ENCODE results near the gene ZNF616.

DNA sequence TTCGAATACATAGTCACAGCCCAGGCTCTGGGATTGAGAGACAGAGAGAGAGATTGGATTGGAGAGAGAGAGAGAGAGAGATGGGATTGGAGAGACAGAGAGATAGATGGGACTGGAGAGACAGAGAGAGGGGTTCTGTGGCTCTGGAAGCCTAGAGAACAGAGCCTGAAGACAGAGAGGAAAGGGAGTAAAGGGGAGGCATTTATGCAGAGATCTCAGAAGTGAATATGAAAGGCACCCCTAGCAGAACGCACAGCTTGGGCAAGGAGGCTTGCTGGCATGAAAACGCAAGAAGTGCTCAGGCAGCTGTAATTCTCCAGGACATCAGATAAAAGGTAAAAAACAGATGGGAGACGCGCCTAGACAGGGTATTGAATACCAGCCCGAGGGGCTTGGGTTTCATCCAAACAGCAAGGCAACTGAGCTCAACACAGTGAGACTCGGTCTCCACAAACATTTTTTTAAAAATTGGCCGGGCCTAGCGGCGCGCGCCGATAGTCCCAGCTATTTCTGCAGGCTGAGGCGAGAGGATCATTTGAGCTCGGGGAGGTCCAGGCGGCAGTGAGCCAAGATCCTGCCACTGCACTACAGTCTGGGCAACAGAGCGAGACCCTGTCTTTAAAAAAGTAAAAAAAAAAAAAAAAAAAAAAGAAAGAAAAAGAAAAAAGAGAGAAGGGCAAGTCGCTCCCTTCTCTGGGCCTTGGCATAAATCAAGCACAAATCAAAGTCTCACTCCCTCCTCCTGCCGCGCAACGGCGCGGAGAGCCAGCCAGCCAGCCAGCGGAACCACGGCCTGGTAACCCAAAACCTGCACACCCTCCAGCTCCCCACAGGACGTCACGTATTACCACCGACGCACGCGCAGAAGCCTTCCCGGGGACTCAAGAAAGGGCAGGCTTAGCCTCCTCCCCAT lies 49.3 kb upstream of the ZNF616 start:
- TF ChIP-seq, protein P1, sequence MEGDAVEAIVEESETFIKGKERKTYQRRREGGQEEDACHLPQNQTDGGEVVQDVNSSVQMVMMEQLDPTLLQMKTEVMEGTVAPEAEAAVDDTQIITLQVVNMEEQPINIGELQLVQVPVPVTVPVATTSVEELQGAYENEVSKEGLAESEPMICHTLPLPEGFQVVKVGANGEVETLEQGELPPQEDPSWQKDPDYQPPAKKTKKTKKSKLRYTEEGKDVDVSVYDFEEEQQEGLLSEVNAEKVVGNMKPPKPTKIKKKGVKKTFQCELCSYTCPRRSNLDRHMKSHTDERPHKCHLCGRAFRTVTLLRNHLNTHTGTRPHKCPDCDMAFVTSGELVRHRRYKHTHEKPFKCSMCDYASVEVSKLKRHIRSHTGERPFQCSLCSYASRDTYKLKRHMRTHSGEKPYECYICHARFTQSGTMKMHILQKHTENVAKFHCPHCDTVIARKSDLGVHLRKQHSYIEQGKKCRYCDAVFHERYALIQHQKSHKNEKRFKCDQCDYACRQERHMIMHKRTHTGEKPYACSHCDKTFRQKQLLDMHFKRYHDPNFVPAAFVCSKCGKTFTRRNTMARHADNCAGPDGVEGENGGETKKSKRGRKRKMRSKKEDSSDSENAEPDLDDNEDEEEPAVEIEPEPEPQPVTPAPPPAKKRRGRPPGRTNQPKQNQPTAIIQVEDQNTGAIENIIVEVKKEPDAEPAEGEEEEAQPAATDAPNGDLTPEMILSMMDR (IDR thresholded peaks at IDR 0.05), result no peak
- peak in 1 of 2 donors; percentile 56 for TF ChIP-seq POLR2A (IDR thresholded peaks at IDR 0.05)
- TF ChIP-seq POLR2AphosphoS5 (IDR thresholded peaks at IDR 0.05), result peak in 1 of 3 donors; percentile 27
